ENCODE measurements around the gene AMPD1. TPM values are rescaled to one million over a fixed set of nuclear protein-coding genes. Genes with fewer than 3 reads are reported as not detected.
A peak's percentile ranks its signal among the peaks of the same experiment; 100 is the strongest.

AMPD1 gene
- total RNA-seq, 1 donor: not detected

- peak; percentile 3 for DNase-seq (ENCODE audit: low read depth)
- TF ChIP-seq CTCF (IDR thresholded peaks at IDR 0.05; ENCODE audit: insufficient read depth, low read length): no peak
- H3K4me3 ChIP-seq (ENCODE audit: low read depth, low read length): no peak overlapping the region
Measured at GRCh38 chr1:114660238-114660637, 35.1 kb downstream of the AMPD1 start.

- DNase-seq (ENCODE audit: low read depth): no peak
- TF ChIP-seq CTCF (IDR thresholded peaks at IDR 0.05; ENCODE audit: insufficient read depth, low read length): no peak
- no peak overlapping the region for H3K4me3 ChIP-seq (ENCODE audit: low read depth, low read length)
Measured at GRCh38 chr1:114651893-114652292, 43.5 kb downstream of the AMPD1 start.

GRCh38 chr1:114648503-114648902, 46.8 kb downstream of the AMPD1 start:
- DNase-seq (ENCODE audit: low read depth): no peak
- no peak for TF ChIP-seq CTCF (IDR thresholded peaks at IDR 0.05; ENCODE audit: insufficient read depth, low read length)

GRCh38 chr1:114641377-114641776, 54.0 kb downstream of the AMPD1 start:
- no peak for TF ChIP-seq CTCF (IDR thresholded peaks at IDR 0.05; ENCODE audit: insufficient read depth, low read length)
- no peak for DNase-seq (ENCODE audit: low read depth)
- H3K4me3 ChIP-seq (ENCODE audit: low read depth, low read length): no peak overlapping the region

More at GRCh38 chr1:114648503-114648902, 46.8 kb downstream of the AMPD1 start:
- no peak overlapping the region for H3K4me3 ChIP-seq (ENCODE audit: low read depth, low read length)

GRCh38 chr1:114638910-114639309, 56.4 kb downstream of the AMPD1 start:
- no peak for DNase-seq (ENCODE audit: low read depth)
- TF ChIP-seq CTCF (IDR thresholded peaks at IDR 0.05; ENCODE audit: insufficient read depth, low read length): no peak
- H3K4me3 ChIP-seq (ENCODE audit: low read depth, low read length): no peak overlapping the region

- no peak for TF ChIP-seq CTCF (IDR thresholded peaks at IDR 0.05; ENCODE audit: insufficient read depth, low read length)
- no peak for DNase-seq (ENCODE audit: low read depth)
- H3K4me3 ChIP-seq (ENCODE audit: low read depth, low read length): no peak overlapping the region
Measured at GRCh38 chr1:114632427-114632826, 62.9 kb downstream of the AMPD1 start.

GRCh38 chr1:114627107-114627506, 68.2 kb downstream of the AMPD1 start:
- peak; percentile 49 for DNase-seq (ENCODE audit: low read depth)
- TF ChIP-seq CTCF (IDR thresholded peaks at IDR 0.05; ENCODE audit: insufficient read depth, low read length): no peak
- no peak overlapping the region for H3K4me3 ChIP-seq (ENCODE audit: low read depth, low read length)

Measured in fibroblast of the aortic adventitia (primary cell).